HG03442 (cell line): Measurements from ENCODE around the gene IL5.
A peak's percentile ranks its signal among the peaks of the same experiment; 100 is the strongest.
"Not testable (repeated sequence)": the region's sequence is repeated elsewhere in the genome, so short reads cannot be mapped to it uniquely, and the experiment has no call there.

Experiments
- ATAC-seq: cut with Tn5 transposase; IDR thresholded peaks from one replicate; pipeline ENCODE4 v1.9.1; 2021; ENCODE audit warnings: mild to moderate bottlenecking, moderate library complexity; ENCODE audit not compliant: unreplicated experiment

The IL5 gene

DNA sequence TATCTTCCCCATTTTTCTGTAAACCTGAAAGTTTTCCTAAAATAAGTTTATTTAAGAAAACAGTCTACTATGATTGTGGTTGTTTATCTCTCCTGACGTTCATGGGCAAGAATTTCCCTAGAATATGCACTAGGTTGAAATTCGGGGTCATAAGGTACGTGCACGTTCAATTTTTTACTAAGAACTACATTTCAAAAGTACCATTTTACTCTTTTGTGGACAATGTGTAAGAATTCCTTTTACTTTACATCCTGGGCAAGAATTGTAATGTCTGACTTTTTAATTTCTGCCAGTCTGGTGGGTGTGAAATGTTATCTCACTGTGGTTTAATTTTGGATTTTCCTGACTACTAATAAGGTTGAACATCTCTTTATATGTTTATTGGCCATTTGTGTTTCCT, 12.4 kb downstream of the IL5 start:
- no peak for ATAC-seq

DNA sequence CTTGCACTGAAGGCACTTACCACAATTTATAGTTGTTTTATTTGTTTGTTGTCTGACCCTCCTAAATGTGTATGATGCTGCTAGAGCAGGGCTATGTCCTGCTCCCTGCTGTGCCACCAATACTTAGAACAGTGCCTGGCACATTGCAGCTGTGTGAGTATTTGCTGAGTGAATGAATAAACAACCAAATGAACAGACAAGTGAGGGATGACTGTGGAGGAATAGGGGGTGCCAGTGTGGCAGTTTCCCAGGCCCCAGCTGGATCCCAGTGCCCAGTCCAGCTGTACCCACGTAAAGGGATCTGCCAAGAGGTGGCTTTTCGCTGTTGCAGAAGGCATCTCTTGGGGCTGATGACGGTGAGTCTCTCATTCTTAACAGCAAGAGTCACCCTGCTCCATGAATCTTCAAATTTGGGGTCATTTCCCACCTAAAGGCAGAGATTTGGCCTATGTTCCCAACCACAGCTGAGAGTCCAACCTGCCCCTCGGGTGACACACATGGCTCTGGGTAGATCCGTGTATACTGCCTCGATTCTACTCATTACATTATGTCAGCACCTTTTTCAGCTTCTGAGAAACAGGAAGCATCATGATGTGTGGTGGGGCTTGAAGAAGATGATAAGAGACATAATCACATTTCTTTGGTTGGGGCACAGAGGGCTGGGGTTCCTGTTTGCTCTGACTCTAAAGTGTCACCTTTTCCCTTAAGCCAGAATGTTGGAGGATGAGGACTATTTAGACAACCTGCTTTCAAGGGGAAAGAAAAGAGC, 14.3 kb downstream of the IL5 start:
- ATAC-seq, result no peak

DNA sequence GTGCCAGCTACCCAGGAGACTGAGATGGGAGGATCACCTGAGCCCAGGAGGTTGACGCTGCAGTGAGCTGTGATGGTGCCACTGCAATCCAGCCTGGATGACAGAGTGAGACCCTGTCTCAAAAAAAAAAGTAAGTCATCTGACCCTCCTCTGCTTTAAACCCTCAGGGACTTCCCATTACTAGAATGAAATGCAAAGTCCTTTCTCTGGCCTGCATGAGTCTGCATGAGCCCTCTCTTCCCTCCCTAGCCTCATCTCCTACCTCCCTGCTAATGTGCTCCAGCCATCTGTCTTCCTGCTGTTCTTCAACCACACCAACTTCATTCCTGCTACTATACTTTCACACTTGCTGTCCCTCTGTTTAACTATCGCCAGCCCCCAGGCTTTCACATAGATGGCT, 15.3 kb downstream of the IL5 start:
- no peak for ATAC-seq

DNA sequence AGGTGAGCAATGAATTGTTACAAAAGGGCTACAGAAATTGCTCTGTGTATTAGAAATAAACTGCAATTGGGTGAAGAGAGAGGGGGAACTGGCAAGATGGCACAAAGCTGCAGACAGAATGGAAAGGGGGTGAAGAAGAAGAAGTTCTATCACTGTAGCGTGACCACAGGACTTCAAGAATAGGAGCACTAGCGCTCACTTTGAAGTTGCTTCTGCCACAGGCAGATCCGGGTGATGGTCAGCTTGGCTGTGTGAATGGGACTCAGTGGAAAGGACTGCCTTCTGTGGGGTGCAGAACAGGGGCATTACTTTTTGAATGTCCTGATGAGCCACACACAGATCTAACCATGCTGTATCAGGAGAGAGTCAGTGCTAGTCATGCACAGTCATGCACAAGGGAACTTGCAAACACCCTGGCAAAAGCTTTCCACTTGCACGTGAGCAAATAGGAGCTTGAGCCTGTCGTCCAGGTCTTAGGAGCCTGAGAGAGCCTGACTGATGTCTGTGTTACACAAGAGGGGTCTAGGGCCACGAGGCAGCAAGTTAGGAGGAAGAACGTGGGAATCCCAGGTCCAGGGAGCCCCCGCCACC, 16.3 kb downstream of the IL5 start:
- ATAC-seq, result no peak

DNA sequence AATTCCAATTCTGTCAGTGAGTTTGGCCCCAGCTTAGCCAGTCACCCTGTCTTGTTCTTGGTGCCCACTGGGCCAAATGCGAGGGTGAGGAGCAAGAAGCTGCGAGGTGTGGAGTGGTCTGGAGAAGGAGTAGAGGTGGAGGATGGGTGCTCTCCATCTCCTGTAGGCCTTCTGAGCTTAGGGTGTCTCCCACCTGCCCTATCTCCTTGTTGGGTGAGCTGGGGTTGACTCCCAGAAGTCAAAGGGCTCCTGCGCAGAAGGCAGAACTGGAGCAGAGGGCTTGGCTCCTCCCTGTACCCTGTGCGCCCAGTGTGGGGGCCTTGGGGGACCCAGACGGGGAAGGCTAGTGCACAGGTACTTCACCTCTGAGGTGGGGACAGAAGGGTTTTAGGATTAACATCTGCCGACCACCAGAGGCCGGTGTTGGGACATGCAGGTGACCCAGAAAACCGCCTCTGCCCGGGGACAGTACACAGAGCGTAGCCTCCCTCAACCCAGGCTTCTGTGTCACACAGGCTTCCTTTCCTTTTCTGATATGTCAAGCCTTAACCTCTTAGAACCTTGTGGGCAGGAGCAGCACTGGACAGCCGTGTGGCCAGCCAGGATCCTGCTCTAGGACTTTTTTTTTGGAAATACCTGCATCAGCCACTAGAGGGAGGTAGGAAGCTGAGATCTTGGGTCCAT, 16.9 kb downstream of the IL5 start:
- peak; percentile 41 for ATAC-seq

DNA sequence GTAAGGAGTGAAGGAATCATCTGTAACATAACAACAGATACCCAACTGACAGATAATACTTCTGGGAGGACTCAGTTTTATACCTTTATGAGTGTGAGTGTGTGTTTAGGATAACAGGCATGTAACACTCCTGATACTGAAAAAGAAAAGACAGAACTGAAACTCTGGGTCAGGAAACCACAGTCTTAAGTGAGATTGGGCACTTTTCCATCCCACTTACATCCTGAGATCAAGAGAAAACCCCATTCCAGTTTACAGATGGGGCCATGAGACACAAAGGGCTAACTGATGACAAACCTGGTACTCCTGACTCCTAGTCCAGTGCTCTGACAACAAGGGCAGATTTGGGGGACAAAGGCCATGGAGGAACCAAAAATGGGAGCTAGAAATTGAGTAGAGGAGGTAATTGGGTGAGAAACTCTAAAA, 18.0 kb downstream of the IL5 start:
- peak; percentile 68 for ATAC-seq

DNA sequence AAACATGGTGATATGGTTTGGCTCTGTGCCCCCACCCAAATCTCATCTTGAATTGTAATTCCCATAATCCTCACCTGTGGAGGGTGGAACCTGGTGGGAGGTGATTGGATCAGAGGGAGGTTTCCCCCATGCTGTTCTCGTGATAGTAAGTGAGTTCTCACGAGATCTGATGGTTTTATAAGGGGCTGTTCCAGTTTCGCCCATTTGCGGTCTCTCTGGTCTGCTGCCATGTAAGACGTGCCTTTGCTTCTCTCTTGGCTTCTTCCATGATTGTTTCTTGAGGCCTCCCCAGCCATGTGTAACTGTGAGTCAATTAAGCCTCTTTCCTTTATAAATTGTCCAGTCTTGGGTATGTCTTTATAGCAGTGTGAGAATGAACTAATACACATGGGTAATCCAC, 18.4 kb downstream of the IL5 start:
- ATAC-seq, result not testable (repeated sequence)

DNA sequence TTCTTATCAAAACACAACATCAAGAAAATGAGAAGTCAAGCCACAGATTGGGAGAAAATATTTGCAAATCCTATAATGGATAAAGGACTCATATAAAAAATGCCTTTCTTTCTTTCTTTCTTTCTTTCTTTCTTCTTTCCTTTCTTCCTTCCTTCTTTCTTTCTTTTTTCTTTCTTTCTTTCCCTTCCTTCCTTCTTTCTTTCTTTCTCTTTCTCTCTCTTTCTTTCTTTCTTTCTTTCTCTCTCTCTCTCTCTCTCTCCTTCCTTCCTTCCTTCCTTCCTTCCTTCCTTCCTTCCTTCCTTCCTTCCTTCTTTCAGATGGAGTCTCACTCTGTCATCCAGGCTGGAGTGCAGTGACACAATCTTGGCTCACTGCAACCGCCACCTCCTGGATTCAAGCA, 21.3 kb downstream of the IL5 start:
- ATAC-seq, result not testable (repeated sequence)

DNA sequence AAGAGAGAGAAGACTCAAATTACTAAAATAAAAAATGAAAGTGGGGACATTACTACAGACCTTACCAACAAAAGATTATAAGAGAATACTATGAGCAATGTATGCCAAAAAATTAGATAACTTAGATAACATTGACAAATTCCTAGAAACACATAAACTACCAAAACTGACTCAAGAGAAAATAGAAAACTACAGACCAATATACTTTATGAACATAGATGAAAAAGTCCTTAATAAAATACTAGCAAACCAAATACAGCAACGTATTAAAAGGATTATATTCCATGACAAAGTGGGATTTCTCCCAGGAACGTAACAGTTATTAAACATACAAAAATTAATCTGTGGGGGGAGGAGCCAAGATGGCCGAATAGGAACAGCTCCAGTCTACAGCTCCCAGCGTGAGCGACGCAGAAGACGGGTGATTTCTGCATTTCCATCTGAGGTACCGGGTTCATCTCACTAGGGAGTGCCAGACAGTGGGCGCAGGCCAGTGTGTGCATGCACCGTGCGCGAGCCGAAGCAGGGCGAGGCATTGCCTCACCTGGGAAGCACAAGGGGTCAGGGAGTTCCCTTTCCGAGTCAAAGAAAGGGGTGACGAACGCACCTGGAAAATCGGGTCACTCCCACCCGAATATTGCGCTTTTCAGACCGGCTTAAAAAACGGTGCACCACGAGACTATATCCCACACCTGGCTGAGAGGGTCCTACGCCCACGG, 29.5 kb downstream of the IL5 start:
- ATAC-seq, result not testable (repeated sequence)

DNA sequence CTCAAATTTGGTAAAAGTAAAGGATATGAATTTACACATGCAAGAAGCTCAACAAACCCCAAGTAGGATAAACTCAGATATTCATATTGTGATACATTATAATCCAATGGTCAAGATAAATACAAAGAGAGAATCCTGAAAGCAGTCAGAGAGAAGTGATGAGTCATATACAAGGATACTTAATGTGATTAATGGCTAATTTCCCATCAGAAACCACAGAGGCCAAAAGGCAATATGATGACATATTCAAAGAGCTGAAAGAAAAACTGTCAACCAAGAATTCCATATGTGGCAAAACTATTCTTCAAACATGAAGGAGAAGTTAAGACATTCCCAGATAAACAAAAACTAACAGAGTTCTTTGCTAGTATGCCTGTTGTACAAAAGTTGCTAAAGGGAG, 33.2 kb downstream of the IL5 start:
- ATAC-seq, result no peak

DNA sequence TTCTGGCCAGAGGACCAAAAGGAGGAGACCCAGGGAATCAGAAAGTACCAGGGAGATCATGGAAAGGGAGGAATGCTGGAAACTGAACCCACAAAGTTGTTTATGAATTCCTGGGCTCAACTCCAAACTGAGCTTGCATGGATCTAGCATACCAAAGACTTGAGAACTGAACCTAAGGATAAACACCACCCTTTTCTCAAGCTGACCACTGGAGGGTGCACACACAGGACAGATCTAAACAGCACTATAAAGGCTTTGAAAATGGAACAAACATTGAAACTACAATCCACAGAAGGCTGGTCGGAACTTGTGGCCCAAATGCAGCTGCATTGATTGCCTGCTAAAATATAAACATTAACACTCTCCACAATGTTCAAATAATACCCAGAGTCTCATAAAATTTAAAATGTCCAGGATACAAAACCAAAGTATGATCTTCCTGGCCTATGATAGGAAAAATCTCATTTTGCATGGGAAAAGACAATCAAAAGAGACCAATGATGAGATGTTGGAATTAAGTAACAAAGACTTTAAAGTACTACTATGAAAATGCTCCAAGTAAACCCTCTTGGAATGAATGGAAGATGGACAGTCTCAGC, 37.1 kb downstream of the IL5 start:
- ATAC-seq, result peak; percentile 62

DNA sequence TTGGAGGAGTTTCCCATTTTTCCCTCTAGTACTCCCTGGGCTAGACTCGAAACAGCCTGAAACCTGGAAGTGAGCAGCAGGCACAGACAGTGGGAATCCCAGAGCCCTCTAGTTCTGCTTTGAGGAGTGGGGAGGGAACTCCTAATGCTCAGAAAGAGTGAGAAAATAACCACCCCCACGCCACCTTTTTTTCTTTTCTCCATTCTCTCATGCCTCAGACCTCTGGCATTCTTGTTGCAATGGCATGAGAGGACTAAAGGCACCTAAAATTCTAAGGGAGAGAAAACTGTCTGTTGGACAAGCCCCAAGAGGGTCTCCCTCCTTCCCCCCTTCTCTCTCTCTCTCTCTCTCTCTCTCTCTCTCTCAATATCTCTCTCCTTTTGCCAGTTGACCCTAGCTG, 37.7 kb downstream of the IL5 start:
- ATAC-seq, result no peak

DNA sequence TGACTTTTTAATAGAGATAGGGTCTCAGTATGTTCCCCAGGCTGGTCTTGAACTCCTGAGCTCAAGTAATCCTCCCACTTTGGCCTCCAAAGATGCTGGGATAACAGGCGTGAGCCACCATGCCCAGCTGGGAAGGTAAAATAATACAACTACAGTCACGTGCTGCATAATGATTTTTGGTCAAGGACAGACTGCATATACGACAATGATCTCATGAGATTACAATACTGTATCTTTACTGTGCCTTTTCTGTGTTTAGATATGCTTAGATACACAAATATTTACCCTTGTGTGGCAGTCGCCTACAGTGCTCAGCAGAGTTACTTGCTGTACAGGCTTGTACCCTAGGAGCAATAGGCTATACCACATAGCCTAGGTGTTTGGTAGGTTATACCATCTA, 38.6 kb downstream of the IL5 start:
- ATAC-seq, result no peak

DNA sequence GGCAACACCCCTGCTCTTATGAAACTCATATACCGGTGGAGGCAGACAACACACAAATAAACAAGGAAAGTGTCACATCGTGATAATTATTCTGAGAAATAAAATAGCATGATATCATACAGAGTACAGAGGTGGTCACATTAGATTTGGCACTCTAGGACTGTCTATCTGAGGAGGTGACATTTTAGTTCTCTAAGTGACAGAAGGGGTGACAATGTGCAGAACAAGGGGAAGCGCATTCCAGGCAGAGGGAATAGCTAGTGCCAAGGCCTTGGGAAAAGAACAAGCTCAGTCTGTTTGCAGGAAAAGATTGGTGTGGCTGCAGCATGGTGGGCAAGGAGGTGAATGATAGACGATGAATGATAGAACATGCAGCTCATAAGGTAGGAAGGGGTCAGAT, 40.1 kb downstream of the IL5 start:
- no peak for ATAC-seq

DNA sequence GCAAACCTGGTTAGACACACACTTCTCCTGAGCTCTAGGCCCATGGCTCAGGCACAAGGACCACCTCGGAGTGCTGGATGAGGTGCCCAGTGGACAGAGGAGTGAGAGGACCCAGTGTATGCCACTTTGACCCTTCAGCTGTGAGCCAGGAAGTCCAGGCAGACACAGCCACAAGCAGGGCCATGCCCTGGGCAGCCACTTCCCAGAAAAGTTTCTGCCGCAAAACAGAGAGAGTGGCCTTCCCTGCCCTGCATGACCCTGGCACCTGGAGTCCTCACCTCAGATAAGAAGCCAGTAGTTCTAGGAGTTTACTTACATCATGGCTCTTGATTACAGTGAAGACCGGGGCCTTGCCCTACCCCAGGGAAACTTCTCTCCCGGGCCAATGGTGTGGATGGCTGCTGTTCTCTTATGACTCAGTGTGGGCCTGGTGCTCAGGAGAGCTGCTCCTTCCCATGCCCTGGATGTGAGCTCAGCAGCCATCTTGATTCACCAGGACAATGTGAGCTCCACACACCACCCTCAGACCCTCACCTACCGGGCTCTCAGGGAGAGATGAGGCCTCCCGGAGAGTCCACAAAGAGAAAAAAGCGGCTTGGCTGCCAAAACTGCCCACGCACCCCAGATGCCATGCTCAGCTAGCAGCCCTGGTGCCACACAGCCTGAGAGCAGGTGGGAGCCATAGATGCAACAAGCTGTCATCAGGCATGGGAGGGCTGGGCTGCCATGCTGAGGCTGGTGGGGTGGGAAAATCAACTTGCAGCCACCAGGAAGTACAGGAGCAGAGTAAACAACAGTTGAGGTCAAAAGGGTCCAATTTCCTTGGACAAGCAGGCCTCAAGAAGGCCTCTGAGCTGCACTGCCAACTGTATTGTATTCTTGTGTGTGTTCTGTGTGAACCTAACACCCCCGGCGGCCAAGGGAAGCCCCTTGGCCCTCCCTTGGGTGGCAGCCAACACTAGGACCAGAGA, 41.1 kb downstream of the IL5 start:
- ATAC-seq, result no peak

DNA sequence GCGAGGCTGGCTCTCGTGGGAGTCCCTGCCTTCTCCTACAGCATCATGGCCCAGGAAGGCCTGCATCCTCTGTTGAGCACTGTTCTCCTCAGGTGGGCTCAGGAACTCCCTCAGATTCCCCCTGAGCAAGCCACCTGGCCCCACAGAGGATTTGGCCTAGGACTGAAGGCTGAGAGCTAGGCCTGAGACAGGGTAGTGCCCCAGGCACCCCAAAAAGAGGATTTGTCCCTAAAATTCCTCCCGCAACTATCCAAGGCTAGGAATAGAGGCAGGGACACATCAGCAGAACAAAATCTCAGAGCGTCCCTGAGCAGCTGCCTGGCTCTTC, 41.7 kb downstream of the IL5 start:
- ATAC-seq, result no peak

DNA sequence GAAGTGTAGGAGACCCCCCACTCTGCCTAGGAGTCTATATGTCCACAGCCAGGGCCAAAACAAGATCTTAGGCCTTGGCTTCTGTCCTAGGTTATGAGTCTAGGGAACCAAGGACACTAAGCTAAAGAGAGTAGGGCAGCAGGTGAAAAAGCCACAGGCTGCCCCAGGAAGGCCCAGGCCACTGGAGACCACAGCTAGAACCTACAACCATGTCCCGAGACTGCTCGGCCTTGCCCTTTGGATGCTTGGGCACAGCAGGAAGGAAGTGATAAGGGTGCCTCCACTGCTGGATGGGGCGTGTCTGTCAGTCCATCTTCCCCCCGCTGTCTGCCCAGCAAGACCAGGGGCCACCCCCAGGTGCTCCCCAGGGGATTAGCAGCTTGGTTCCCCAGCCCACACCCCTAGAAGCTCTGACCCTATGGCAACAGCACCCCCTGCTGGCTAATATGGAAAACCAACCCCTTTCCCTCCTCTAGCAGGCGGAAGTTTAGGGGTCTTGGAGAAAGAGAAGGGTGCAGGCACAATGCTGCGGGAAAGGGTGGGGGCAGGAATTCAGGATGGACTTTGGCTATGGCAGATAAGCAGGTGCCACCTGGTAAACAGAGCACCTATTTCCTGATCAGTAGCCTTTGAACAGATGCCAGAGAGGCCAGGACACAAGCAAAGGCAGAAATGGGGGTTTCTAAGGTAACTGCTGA, 42.2 kb downstream of the IL5 start:
- peak; percentile 35 for ATAC-seq

DNA sequence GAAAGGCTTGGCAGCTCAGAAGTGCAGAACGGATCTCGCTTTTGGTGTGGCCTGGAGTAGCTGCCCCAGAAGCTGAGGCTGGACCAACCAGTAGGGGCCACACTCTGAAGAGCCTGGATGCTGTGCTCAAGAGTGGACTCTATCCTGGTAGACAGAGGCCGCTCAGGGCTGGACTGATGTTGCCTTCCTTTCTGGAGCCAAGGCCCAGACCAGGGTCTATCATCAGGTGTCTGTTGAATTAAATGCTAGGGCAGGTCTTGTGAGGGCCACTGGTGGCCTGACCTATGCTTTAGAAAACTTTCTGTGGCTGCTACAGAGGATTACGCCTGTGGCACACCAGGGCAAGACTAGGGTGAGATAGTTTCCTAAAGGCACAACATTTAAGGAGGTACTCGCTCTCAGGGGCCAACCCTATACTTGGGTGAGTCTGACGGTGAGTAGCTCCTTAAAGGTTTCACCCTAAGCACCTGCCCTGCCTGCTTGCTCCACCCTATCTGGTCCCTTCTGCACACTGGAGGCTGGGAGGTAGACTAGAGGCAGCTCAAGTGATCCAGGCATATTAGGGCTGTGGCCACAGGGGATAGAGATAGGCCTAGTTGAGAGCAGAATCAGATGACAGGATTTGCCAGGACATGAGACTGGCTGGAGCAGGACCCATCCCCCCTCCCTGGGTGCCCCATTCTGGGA, 42.9 kb downstream of the IL5 start:
- ATAC-seq, result no peak
